Measurements from ENCODE around the gene SH2B2.
"Not testable (repeated sequence)": the region's sequence is repeated elsewhere in the genome, so short reads cannot be mapped to it uniquely, and the experiment has no call there.

GRCh38 chr7:102325106-102325505 lies 38.4 kb downstream of the SH2B2 start:
- TF ChIP-seq, protein P1, sequence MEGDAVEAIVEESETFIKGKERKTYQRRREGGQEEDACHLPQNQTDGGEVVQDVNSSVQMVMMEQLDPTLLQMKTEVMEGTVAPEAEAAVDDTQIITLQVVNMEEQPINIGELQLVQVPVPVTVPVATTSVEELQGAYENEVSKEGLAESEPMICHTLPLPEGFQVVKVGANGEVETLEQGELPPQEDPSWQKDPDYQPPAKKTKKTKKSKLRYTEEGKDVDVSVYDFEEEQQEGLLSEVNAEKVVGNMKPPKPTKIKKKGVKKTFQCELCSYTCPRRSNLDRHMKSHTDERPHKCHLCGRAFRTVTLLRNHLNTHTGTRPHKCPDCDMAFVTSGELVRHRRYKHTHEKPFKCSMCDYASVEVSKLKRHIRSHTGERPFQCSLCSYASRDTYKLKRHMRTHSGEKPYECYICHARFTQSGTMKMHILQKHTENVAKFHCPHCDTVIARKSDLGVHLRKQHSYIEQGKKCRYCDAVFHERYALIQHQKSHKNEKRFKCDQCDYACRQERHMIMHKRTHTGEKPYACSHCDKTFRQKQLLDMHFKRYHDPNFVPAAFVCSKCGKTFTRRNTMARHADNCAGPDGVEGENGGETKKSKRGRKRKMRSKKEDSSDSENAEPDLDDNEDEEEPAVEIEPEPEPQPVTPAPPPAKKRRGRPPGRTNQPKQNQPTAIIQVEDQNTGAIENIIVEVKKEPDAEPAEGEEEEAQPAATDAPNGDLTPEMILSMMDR (IDR thresholded peaks at IDR 0.05) = not testable (repeated sequence)
- TF ChIP-seq CBFB (CRISPR knock-in tag; IDR thresholded peaks at IDR 0.05; ENCODE audit: low read depth); ATF2 (CRISPR knock-in tag; IDR thresholded peaks at IDR 0.05; ENCODE audit: borderline replicate concordance, low read depth); ZNF512 (CRISPR knock-in tag; IDR thresholded peaks at IDR 0.05; ENCODE audit: borderline replicate concordance); E2F4 (CRISPR knock-in tag; IDR thresholded peaks at IDR 0.05; ENCODE audit: borderline replicate concordance, low read depth); E2F1 (CRISPR knock-in tag; IDR thresholded peaks at IDR 0.05); USF2 (CRISPR knock-in tag; IDR thresholded peaks at IDR 0.05); IRF1 (CRISPR knock-in tag; IDR thresholded peaks at IDR 0.05); ESRRA (CRISPR knock-in tag; IDR thresholded peaks at IDR 0.05; ENCODE audit: borderline replicate concordance); ZNF416 (CRISPR knock-in tag; IDR thresholded peaks at IDR 0.05); HMGXB4 (CRISPR knock-in tag; IDR thresholded peaks at IDR 0.05); ZNF232 (CRISPR knock-in tag; IDR thresholded peaks at IDR 0.05); SP1 (CRISPR knock-in tag; conservative IDR thresholded peaks at IDR 0.05); FOXP1 (CRISPR knock-in tag; IDR thresholded peaks at IDR 0.05; ENCODE audit: borderline replicate concordance): not testable (repeated sequence)
